Subcutaneous abdominal adipose tissue (tissue), 5 donors: ENCODE results near the gene RPS21.

Experiments
- H3K27ac ChIP-seq: one replicate; pipeline ENCODE4 v1.7.0; 2013; ENCODE audit warnings: low read depth, mild to moderate bottlenecking, inconsistent platforms, low read length, moderate library complexity
- H3K27me3 ChIP-seq, 5 donors: one replicate each; pipeline ENCODE4 v1.7.0; 2013; ENCODE audit warnings: low read length in 5 of 5, inconsistent platforms in 1 of 5; ENCODE audit not compliant: control insufficient read depth in 5 of 5, insufficient read depth in 4 of 5
- H3K36me3 ChIP-seq, 5 donors: one replicate each; pipeline ENCODE4 v1.7.0; 2013; ENCODE audit warnings: low read length in 5 of 5; ENCODE audit not compliant: control insufficient read depth in 5 of 5, insufficient read depth in 5 of 5
- H3K4me1 ChIP-seq, 5 donors: one replicate each; pipeline ENCODE4 v1.7.0; 2013; ENCODE audit warnings: low read length in 5 of 5, mild to moderate bottlenecking in 3 of 5, moderate library complexity in 1 of 5; ENCODE audit not compliant: control insufficient read depth in 5 of 5, insufficient read depth in 5 of 5
- H3K4me3 ChIP-seq, 5 donors: one replicate each; pipeline ENCODE4 v1.7.0; 2013; ENCODE audit warnings: low read length in 5 of 5, low read depth in 1 of 5
- H3K9ac ChIP-seq, 5 donors: one replicate each; pipeline ENCODE4 v1.7.0; 2013; ENCODE audit warnings: low read length in 5 of 5, mild to moderate bottlenecking in 4 of 5, moderate library complexity in 3 of 5
- H3K9me3 ChIP-seq, 5 donors: one replicate each; pipeline ENCODE4 v1.7.0; 2013; ENCODE audit warnings: low read length in 5 of 5; ENCODE audit not compliant: control insufficient read depth in 5 of 5
- donor health status: healthy.
- donor health status: healthy.
- donor health status: healthy.
- donor health status: healthy.
- donor health status: healthy.

The RPS21 gene

DNA sequence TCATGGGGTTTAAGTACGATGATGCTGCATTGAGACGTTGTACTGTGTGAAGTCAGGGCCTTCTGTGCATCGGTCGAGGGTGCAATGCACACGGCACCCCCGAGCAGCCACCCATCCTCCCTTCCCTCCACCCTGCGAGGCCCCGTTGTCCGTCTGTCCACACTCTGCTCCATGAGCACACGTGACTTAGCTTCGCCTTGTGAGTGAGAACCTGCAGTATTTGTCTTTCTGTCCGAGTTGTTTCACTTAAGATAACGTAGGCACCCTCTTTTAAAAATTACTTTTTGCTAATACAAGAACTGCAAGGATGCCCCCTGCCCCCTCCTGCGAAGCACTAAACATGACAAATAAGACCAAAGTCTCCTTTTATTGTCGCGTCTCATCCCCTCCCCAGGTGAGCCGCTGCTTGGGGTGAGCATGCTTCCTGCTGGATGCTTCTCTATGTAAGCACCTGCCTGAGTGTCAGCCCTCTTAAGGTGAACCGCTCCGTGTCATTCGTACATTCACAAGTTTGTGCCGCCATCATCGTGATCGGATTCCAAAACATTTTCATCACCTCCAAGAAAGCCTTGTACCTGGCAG, 44.1 kb downstream of the RPS21 start:
- Histone ChIP-seq H3K9me3 (no peaks in the 10 kb centered on the region), H3K27ac (no peak overlapping the region), H3K36me3 (no peaks in the 10 kb centered on the region), H3K27me3 (peaks cover 15 to 72% (median 46%) of the 10 kb centered on the region in 5 donors), H3K9ac (no peak overlapping the region), H3K4me3 (no peak overlapping the region), H3K4me1 (peaks cover 0 to 6% (median 0%) of the 10 kb centered on the region in 5 donors)

DNA sequence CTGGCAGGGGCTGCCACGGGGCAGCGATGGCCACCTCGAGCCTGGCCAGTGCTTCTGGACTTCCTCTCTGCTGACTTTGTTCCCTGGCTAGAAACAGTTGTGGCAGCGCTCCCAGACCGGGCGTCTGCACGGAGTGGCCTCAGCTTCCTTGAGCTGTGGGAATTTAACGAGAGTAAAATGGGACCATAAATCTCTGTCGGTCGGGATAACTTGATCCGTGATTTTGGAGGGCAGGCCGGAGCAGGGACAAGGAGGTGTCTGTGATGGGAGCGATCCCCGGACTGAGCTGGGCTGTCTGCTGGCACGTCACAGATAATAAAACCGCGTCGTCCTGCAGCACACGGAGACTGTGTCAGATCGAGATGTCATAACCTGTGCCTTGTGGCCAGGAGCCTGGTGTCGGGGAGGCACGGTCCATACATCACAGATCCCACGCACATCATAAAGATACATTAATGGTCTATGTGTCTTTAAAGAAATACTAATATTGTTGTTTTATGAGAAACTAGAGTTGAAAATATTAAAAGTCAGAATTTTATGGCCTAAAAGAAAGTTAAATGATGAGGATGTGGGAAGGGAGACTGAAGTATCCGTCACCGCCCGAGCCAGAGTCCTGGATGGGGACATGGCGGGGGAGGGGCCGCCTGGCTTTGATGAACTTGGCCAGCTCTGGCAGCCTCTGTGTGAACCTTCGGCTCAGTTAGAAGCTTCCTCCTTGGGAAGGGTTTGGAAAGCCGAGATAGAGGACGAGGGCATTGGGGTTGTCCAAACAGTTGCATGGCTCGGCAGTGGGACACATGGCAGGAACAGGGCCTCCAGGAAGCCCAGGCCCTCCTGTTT, 47.0 kb downstream of the RPS21 start:
- peaks cover 0 to 6% (median 0%) of the 10 kb centered on the region in 5 donors for H3K4me1 ChIP-seq
- H3K36me3 ChIP-seq, result no peaks in the 10 kb centered on the region
- H3K9ac ChIP-seq, result no peak overlapping the region
- no peaks in the 10 kb centered on the region for H3K9me3 ChIP-seq
- H3K27me3 ChIP-seq, result peaks cover 13 to 71% (median 59%) of the 10 kb centered on the region in 5 donors
- H3K4me3 ChIP-seq, result no peak overlapping the region
- no peak overlapping the region for H3K27ac ChIP-seq

DNA sequence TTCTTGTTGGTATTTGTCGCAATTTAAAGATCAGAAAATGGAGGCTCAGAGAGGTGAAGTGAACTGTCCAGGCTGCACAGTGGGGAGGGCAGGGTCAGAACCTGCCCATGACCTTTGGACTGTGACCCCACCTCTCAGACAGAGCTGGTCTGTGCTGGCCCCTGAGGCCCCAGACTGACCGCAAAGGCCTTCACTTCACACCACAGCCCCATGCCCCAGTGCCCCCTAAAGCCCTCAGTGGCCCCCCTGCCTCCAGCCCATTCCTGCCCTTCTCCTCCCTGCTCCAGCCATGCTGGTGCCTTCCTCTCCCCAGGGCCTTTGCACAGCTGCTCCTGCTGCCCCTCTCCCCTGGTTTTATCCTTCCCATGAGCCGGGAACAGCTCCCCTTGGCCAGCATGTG, 49.8 kb downstream of the RPS21 start:
- no peak overlapping the region for H3K27ac ChIP-seq
- no peak overlapping the region for H3K9ac ChIP-seq
- peaks cover 0 to 6% (median 0%) of the 10 kb centered on the region in 5 donors for H3K4me1 ChIP-seq
- H3K4me3 ChIP-seq, result no peak overlapping the region
- no peaks in the 10 kb centered on the region for H3K9me3 ChIP-seq
- peaks cover 18 to 73% (median 63%) of the 10 kb centered on the region in 5 donors for H3K27me3 ChIP-seq
- no peaks in the 10 kb centered on the region for H3K36me3 ChIP-seq

DNA sequence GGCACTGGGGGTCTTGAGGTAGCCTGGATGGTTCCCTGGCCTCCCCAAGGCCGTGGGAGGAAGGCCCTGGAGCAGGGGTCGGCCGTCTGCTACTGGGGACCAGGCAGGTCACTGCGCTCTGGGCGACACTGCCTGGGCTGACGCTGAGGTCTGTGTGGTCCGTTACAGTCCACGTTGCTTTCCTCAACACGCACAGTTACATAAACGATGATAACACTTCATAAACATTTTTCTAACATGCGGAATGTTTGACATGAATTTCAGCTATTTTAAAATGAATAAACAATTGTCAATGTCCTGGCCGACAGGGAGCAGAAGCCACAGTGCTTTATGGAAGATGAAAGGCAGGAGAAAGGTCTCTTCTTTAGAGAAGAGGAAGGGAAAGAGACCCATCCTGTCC, 50.6 kb downstream of the RPS21 start:
- H3K27ac ChIP-seq, result no peak overlapping the region
- H3K4me1 ChIP-seq, result peaks cover 0 to 6% (median 0%) of the 10 kb centered on the region in 5 donors

DNA sequence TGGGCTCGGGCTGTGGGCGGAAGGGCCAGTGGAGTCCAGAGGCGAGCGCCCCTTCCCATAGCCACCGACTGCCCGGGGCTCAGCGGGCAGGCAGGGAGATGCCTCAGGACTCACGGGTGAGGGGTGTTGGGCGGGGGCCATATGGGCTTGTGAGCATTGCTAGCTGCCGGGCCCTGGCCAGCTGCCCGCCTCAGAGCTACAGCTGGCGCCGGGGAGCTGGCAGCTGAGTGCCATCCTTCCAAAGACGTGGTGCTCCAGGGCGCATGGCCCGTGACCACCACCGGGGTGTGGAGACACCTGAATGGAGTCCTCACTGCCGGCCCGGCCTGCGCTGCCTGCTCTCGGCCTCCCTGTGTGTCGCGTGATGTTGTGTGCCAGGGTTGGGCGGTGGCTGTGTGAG, 51.0 kb downstream of the RPS21 start:
- no peaks in the 10 kb centered on the region for H3K36me3 ChIP-seq
- no peak overlapping the region for H3K4me3 ChIP-seq
- H3K27ac ChIP-seq, result no peak overlapping the region
- peaks cover 0 to 6% (median 0%) of the 10 kb centered on the region in 5 donors for H3K4me1 ChIP-seq
- no peaks in the 10 kb centered on the region for H3K9me3 ChIP-seq
- H3K9ac ChIP-seq, result no peak overlapping the region
- H3K27me3 ChIP-seq, result peaks cover 22 to 74% (median 60%) of the 10 kb centered on the region in 5 donors

More for the DNA sequence above, 50.6 kb downstream of the RPS21 start:
- Histone ChIP-seq H3K36me3 (no peaks in the 10 kb centered on the region), H3K4me3 (no peak overlapping the region), H3K27me3 (peaks cover 22 to 73% (median 63%) of the 10 kb centered on the region in 5 donors), H3K9me3 (no peaks in the 10 kb centered on the region), H3K9ac (no peak overlapping the region)
